Activated T-cell treated with anti-CD3 and anti-CD28 coated beads, Interleukin-2, amount 50 U/mL, for 72 hours (primary cell): ENCODE data around the gene PRKG2. TPM values are rescaled to one million over a fixed set of nuclear protein-coding genes. Genes with fewer than 3 reads are reported as not detected.

Experiments used
- ATAC-seq, 2 donors: fragments of 150-1000 bp; cut with Tn5 transposase; replicated peaks in 1 of 2; 2 replicates each; pipeline ENCODE4 v1.10.0; 2021; ENCODE audit warnings: moderate library complexity in 2 of 2, mild to moderate bottlenecking in 1 of 2
- DNase-seq, 2 donors: peaks; one replicate each; pipeline ENCODE4 v3.0.0; 2021 to 2022; ENCODE audit warnings: mixed read lengths in 1 of 2
- H3K27ac Mint-ChIP-seq: one replicate; pipeline ENCODE4 v1.8.0; 2022; ENCODE audit warnings: mild to moderate bottlenecking, moderate library complexity, mixed read lengths
- H3K27me3 Mint-ChIP-seq: one replicate; pipeline ENCODE4 v1.8.0; 2022; ENCODE audit warnings: low read depth, mixed read lengths
- H3K36me3 Mint-ChIP-seq, 2 donors: one replicate each; pipeline ENCODE4 v1.8.0; 2022; ENCODE audit warnings: mixed read lengths in 2 of 2, mild to moderate bottlenecking in 1 of 2; ENCODE audit not compliant: insufficient read depth in 2 of 2
- H3K4me1 Mint-ChIP-seq: one replicate; pipeline ENCODE4 v1.8.0; 2022; ENCODE audit warnings: low read depth, mixed read lengths
- H3K4me3 Mint-ChIP-seq, 2 donors: one replicate each; pipeline ENCODE4 v1.8.0; 2022; ENCODE audit warnings: mild to moderate bottlenecking in 2 of 2, mixed read lengths in 2 of 2, moderate library complexity in 2 of 2
- H3K9me3 Mint-ChIP-seq, 2 donors: one replicate each; pipeline ENCODE4 v1.8.0; 2022; ENCODE audit warnings: mixed read lengths in 2 of 2
- total RNA-seq, 2 donors: library from RNA; stranded (reverse); gene quantifications; one replicate each; pipeline ENCODE4 v1.2.3, GENCODE V29; 2022

The PRKG2 gene, protein sequence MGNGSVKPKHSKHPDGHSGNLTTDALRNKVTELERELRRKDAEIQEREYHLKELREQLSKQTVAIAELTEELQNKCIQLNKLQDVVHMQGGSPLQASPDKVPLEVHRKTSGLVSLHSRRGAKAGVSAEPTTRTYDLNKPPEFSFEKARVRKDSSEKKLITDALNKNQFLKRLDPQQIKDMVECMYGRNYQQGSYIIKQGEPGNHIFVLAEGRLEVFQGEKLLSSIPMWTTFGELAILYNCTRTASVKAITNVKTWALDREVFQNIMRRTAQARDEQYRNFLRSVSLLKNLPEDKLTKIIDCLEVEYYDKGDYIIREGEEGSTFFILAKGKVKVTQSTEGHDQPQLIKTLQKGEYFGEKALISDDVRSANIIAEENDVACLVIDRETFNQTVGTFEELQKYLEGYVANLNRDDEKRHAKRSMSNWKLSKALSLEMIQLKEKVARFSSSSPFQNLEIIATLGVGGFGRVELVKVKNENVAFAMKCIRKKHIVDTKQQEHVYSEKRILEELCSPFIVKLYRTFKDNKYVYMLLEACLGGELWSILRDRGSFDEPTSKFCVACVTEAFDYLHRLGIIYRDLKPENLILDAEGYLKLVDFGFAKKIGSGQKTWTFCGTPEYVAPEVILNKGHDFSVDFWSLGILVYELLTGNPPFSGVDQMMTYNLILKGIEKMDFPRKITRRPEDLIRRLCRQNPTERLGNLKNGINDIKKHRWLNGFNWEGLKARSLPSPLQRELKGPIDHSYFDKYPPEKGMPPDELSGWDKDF
- total RNA-seq, result under 1 TPM in 1 of 2 donors, not detected in 1; 0.62 TPM

DNA sequence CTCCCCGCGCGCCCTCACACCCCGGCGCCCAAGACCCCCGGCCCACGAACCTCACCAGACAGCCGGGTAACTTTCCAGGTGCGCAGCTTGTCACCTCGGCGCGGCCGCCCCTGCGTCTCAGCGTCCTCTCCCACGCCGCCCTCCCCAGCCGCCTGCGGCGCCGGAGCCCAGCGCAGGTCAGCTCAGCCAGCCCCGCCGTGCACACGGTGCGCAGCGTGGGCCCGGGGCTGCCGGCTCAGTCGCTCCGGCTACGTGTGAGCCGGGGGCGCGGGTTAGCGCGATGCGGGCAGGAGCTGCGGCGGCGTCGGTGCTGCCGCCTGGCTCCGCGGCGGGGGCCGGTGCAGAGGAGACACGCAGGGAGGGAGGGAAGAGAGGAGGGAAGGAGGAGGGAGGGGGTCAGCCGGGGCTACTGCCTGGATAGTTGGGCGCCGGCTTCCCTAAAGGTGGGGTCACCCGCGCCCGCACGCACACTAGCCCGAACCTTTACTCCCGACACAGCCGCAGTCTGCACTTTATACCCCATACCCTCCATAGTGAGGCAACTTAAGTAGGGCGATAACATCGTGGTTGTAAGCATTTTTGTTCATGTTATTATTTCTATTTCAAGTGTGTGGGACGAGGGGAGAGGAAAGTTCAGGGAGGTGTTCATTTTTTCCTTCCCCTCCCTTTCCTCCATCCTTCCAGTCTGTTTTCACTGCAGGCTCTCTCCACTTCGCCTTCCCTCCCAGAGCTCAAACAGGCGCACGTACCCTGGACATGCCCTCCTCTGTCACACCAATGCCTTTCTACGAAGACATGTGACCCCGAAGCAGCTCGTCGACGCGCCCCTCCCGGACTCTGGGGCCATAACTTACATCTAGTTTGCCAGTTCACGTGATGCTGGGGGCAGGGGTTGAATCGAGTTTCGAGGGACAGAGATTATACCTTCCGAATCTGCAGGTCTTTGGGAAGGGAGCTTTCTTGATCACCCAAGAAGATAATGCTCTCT is at the start of gene PRKG2:
PRKG2 (minus strand) TSS at position 342 of the 988 bp plus-strand sequence. CDS start 10,175 bp downstream, outside the sequence.
- Mint-ChIP-seq H3K4me1 (peaks cover 6% of the 10 kb centered on the region), H3K4me3 (peak within 1 kb of the TSS; percentile 53 to 66), H3K27me3 (peaks cover 41% of the 10 kb centered on the region), H3K9me3 (no peaks in the 10 kb centered on the region), H3K27ac (no peak within 1 kb of the TSS), H3K36me3 (no peaks in the 10 kb centered on the region)
- DNase-seq (peak; percentile 3 to 4), ATAC-seq (peak; percentile 68 to 72)

DNA sequence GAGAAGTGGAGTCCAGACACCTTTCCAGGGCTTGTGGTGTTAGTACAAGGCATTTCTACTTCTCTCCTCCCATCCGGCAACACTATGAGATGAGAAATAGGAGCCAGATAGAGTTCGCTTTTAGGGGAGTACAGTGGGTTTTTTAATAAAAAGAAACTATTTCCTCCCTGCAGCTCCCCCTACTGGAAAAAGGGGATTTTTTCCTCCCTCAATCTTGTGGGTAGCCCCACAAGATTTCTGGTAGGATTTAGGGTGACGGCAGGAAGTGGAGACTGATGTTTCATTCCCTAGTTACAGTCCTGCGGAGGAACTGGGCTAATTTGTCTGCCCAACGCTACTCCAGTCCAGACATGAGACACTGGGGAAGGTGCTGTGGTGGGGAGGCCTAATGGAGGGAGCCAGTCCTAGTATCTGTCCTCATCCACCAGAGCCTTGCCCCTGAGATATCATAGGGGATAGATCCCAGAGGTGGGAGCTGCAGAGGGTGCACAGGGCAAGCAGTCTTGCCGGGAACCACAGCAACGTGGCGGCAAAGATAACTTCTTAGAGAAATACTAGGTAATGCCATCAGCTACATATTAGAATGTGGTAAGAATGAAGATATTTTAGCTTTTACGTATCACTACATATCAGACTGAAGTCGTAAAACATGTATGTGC is 45.5 kb upstream of the PRKG2 start:
- no peak overlapping the region for H3K27ac Mint-ChIP-seq
- no peaks in the 10 kb centered on the region for H3K27me3 Mint-ChIP-seq
- ATAC-seq, result no peak
- no peaks in the 10 kb centered on the region for H3K9me3 Mint-ChIP-seq
- no peaks in the 10 kb centered on the region for H3K4me1 Mint-ChIP-seq
- no peak overlapping the region for H3K4me3 Mint-ChIP-seq
- H3K36me3 Mint-ChIP-seq, result no peaks in the 10 kb centered on the region
- no peak for DNase-seq

DNA sequence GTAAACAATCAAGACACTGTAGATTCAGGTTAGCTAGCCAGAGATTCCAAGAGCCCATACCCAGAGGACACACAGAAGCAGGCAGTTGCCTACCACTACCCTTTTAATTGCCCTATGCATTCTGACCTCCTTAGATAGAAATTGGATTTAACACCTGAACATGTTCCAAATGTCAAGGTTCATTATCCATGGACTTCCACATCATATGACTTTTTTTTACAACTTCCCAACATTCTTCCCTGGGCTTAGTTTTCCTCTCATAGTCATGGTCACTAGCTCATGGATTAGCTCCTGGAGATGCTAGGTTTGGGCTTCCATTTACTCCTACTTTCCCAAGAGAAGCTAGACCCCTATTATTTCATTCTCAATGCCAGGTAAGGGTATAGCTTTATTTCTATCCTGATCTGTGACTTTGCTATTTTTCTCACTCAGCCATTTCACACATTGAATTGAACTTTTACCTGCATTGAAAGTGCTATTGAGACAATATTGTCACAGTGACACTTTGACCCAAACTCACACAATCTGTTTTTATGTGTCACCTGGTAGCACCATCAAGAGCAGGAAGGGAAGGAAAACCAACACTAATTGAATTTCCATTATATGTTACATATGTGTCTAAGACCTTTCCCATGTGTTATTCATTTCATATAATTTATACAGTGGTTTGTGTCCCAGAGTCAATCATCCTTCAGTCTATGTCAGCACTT is 44.0 kb upstream of the PRKG2 start:
- Mint-ChIP-seq H3K27me3 (no peaks in the 10 kb centered on the region), H3K36me3 (no peaks in the 10 kb centered on the region), H3K4me3 (no peak overlapping the region), H3K4me1 (no peaks in the 10 kb centered on the region), H3K9me3 (no peaks in the 10 kb centered on the region), H3K27ac (no peak overlapping the region)
- ATAC-seq, result no peak
- DNase-seq, result no peak

DNA sequence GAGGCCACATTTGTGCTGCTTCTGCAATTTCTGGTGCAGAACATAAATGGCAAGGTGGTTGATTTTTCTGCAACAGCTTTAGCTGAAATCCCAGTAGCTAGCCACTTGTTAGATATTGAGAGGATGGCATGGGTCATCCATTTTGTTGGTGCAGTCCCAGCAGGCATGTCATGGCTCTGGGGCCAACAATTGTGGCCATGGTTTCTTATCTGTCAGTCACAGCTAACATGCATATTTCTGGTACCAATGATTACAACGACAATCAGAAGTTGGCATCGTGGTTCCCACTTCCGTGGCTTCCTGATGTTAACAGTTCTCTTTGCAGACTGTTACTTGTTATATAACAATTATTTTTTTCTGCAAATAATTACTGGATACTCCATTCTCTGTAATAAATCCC is 42.8 kb upstream of the PRKG2 start:
- Mint-ChIP-seq H3K9me3 (no peaks in the 10 kb centered on the region), H3K36me3 (no peaks in the 10 kb centered on the region), H3K27ac (no peak overlapping the region), H3K4me1 (no peaks in the 10 kb centered on the region), H3K27me3 (no peaks in the 10 kb centered on the region), H3K4me3 (no peak overlapping the region)
- DNase-seq (no peak), ATAC-seq (no peak)

DNA sequence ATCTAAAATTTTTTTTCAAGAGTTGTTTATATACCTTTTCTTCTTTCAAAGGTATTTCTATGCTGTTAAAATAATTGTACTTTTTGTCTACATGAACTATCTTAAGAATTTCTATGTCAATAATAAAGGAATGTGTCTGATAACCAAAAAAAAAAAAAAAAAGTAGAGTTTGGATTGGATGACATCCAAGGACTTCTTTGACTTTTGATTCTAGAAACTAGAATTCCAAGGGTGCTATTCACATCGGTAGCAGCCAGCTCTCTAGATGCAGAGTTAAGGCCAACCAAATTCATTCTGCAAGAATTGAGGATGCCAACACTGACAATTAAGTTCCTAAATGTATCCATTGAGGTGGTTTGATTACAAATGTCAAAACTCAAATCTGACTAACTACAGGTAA is 42.0 kb upstream of the PRKG2 start:
- Mint-ChIP-seq H3K27ac (no peak overlapping the region), H3K4me3 (no peak overlapping the region), H3K27me3 (no peaks in the 10 kb centered on the region), H3K4me1 (no peaks in the 10 kb centered on the region), H3K36me3 (no peaks in the 10 kb centered on the region), H3K9me3 (no peaks in the 10 kb centered on the region)
- ATAC-seq (no peak), DNase-seq (no peak)

DNA sequence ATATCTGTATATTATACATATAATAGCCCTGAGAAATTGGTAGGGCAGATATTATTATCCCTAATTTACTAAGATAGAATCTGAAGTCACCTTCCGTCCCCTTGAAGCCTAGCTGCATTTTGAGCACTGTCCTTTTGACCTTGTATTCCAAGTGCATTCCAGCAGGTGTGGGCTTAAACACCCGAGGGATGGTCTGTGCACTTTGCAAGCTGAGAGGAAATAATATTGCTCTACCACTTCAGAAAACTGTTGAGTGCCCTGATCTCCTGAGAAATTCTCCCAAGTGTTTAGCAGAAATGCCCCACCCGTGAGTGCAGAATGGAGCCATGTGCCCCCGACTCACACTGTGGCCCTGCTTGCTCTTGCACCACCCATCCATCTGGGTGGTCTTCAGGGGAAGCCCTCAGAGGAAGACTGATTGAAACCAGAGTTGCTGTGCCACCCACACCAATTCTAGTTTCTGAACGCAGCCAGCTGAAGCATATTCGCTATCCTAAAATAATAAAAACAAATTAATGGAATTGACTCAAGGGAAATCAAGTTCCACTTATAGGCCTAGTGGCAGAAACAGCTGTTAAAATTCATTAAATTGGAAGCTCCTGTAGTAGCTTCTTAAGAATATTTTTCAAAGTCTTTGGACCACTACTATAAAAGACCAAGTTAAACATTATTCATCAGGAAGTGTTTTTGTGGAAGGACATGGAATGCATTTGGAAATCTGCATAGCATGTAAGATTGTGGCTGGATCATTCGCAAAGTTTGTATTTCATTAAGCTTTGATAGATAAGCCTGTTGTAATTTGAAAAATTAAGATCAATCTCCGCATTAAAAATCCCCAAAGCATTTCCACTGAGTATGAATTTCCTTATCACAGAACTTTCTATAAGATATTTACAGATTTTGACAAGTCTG is 41.3 kb upstream of the PRKG2 start:
- DNase-seq (no peak), ATAC-seq (no peak)
- Mint-ChIP-seq H3K4me1 (no peaks in the 10 kb centered on the region), H3K27me3 (no peaks in the 10 kb centered on the region), H3K4me3 (no peak overlapping the region), H3K27ac (no peak overlapping the region), H3K36me3 (no peaks in the 10 kb centered on the region), H3K9me3 (peaks cover under 1% of the 10 kb centered on the region in 2 donors)

DNA sequence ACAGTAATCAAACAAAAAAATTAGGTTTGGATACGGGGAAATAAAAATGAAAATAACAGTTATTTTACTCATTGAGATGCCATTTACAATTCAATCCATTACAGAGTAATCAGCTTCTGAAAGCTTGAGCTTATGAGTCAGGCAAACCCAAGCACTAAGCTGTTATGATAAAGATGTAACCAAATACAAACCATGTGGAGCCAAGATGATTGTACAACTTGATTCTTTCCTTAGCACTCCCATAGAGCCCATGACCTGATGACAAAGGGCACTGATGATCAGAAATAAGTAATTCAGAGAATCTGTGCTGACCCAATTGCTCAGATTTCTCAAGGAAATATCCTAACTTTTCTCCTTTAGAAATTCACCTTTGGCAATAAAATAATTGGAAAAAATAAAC is 40.5 kb upstream of the PRKG2 start:
- Mint-ChIP-seq H3K4me1 (no peaks in the 10 kb centered on the region), H3K27ac (no peak overlapping the region), H3K36me3 (no peaks in the 10 kb centered on the region), H3K4me3 (no peak overlapping the region), H3K27me3 (no peaks in the 10 kb centered on the region), H3K9me3 (peaks cover 2% of the 10 kb centered on the region in 2 donors)
- ATAC-seq, result no peak
- no peak for DNase-seq

DNA sequence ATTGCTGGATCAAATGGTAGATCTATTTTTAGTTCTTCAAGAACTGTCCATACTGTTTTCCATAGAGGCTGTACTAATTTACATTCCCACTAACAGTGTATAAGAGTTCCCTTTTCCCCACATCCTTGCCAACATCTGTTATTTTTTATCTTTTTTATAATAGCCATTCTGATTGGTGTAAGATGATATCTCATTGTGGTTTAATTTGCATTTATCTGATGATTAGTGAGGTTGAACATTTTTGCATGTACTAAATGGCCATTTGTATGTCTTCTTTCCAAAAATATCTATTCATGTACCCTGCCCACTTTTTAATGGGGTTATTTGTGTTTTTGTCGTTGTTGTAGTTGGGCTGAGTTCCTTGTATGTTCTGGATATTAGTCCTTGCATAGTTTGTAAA is 35.4 kb upstream of the PRKG2 start:
- DNase-seq (no peak), ATAC-seq (no peak)
- Mint-ChIP-seq H3K4me3 (no peak overlapping the region), H3K4me1 (no peaks in the 10 kb centered on the region), H3K9me3 (peaks cover 2% of the 10 kb centered on the region in 2 donors), H3K27ac (no peak overlapping the region), H3K27me3 (peaks cover 4% of the 10 kb centered on the region), H3K36me3 (no peaks in the 10 kb centered on the region)

DNA sequence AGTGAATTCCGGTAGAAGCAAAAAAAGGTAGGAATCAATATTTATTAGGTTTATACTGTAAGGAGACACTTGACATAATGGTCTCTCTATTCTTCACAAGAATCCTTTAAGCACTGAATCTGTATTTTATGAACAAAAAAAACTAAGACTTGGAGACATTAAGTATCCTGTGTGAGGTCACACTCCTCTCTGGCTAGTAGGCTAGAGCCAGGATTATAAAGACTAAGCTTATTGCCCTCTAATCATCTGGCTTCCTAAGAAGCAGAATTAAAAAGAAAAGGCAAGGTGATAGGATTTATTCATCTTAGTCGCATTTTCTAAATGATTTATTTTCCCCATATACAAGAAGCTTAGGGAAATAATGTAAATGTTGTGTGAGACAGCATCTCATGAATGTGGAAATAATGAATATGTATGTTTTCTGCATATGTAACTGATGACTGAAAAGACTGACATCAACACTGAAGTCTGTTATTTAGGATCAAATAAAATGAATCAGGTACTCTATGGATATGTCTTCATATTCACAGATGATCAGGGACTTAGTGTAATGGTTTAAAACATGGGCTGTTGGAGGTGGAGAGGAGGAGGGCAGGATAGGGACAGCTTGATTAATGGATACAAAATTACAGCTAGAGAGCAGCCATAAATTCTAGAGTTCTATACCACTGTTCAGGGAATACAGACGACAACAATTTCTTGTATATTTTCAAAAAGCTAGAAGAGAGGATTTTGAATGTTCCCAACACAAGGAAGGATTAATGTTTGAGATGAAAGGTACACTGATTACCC is 30.4 kb upstream of the PRKG2 start:
- H3K4me3 Mint-ChIP-seq, result no peak overlapping the region
- peaks cover 18% of the 10 kb centered on the region for H3K27me3 Mint-ChIP-seq
- no peaks in the 10 kb centered on the region for H3K4me1 Mint-ChIP-seq
- H3K36me3 Mint-ChIP-seq, result no peaks in the 10 kb centered on the region
- H3K9me3 Mint-ChIP-seq, result no peaks in the 10 kb centered on the region
- H3K27ac Mint-ChIP-seq, result no peak overlapping the region
- DNase-seq, result no peak
- ATAC-seq, result no peak

DNA sequence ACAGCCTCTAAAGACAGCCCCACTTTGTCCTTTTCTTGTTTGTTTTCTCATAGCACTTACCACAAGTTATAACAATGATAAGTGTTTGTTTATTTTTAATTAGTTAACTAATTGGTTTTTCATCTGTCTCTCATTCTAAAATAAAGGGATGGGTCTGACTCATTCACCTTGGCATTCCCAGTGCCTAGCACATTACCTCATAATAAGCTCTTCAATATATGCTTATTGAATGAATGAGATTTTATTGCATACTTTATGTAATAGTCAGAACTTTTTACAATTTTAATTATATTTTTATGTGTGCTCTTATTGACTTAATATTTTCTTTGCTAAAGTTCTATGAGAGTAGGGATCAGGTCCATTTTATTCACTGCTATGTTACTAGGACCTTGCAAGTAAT is 22.8 kb upstream of the PRKG2 start:
- no peak for ATAC-seq

More for the DNA sequence above, 22.8 kb upstream of the PRKG2 start:
- H3K27ac Mint-ChIP-seq, result no peak overlapping the region
- no peak overlapping the region for H3K4me3 Mint-ChIP-seq
- peaks cover 6% of the 10 kb centered on the region for H3K27me3 Mint-ChIP-seq
- H3K4me1 Mint-ChIP-seq, result no peaks in the 10 kb centered on the region
- H3K36me3 Mint-ChIP-seq, result no peaks in the 10 kb centered on the region
- H3K9me3 Mint-ChIP-seq, result no peaks in the 10 kb centered on the region
- no peak for DNase-seq
